IMR-90 (cell line): Measurements from ENCODE around the gene TPX2. TPM values are rescaled to one million over a fixed set of nuclear protein-coding genes. Genes with fewer than 3 reads are reported as not detected.

ENCODE experiments used
- ATAC-seq: fragments of 200-7000 bp; cut with Tn5 transposase; 2 replicates; pipeline ENCODE4 v1.9.1; 2020; ENCODE audit warnings: low read depth, mild to moderate bottlenecking, moderate library complexity
- BruUV-seq: library from RNA; stranded (reverse); fragments of 400-500 nt; replicated peaks from 2 replicates; lab custom pipeline; 2021; lab: Mats Ljungman, UMichigan
- CTCF ChIA-PET: fragments of 300-600 bp; formaldehyde crosslinking; extraction: SDS; loops from one replicate; lab custom pipeline; 2021; ENCODE audit warnings: antibody characterized with exemption; lab: Yijun Ruan, JAX
- POLR2A ChIA-PET: fragments of 300-600 bp; sonication (Branson Sonifier 250); formaldehyde crosslinking; loops from one replicate; lab custom pipeline; 2022; ENCODE audit warnings: antibody characterized with exemption; ENCODE audit not compliant: unreplicated experiment; lab: Charles Lee
- DNase-seq: peaks from one replicate; pipeline ENCODE4 v3.0.0; 2013
- H2AFZ ChIP-seq: replicated peaks from 2 replicates; pipeline ENCODE3; 2013; ENCODE audit warnings: low read length, mild to moderate bottlenecking; ENCODE audit not compliant: poor library complexity
- H2AK5ac ChIP-seq: 2 replicates; pipeline ENCODE4 v1.6.1; 2013; ENCODE audit warnings: low read depth, low read length, inconsistent platforms
- H2AK9ac ChIP-seq: replicated peaks from 2 replicates; pipeline ENCODE3; 2013; ENCODE audit warnings: mild to moderate bottlenecking, low read depth, low read length, moderate library complexity; ENCODE audit not compliant: poor library complexity
- H2BK120ac ChIP-seq: 2 replicates; pipeline ENCODE4 v1.6.1; 2013; ENCODE audit warnings: low read depth, low read length, inconsistent platforms
- H2BK15ac ChIP-seq: 3 replicates; pipeline ENCODE4 v1.6.1; 2013; ENCODE audit warnings: low read depth, low read length, inconsistent platforms
- H2BK20ac ChIP-seq: 2 replicates; pipeline ENCODE4 v1.6.1; 2013; ENCODE audit warnings: low read depth, mild to moderate bottlenecking, inconsistent platforms, low read length, moderate library complexity
- H2BK5ac ChIP-seq: 2 replicates; pipeline ENCODE4 v1.6.1; 2013; ENCODE audit warnings: mild to moderate bottlenecking, low read depth, low read length, inconsistent platforms; ENCODE audit not compliant: poor library complexity, severe bottlenecking
- H3K14ac ChIP-seq: replicated peaks from 2 replicates; pipeline ENCODE4 v1.6.1; 2013; ENCODE audit warnings: low read depth, low read length, inconsistent platforms
- H3K18ac ChIP-seq: 2 replicates; pipeline ENCODE4 v1.6.1; 2013; ENCODE audit warnings: low read depth, low read length, control low read depth
- H3K23ac ChIP-seq: 2 replicates; pipeline ENCODE4 v1.6.1; 2013; ENCODE audit warnings: low read depth, low read length, inconsistent platforms
- H3K27ac ChIP-seq: 2 replicates; pipeline ENCODE4 v1.5.1; 2013; ENCODE audit warnings: mild to moderate bottlenecking, control low read depth, low read length; ENCODE audit not compliant: insufficient read depth
- H3K27me3 ChIP-seq: 2 replicates; pipeline ENCODE4 v1.6.1; 2013; ENCODE audit warnings: low read length; ENCODE audit not compliant: control insufficient read depth, insufficient read depth
- H3K36me3 ChIP-seq: 2 replicates; pipeline ENCODE4 v1.6.1; 2013; ENCODE audit warnings: low read length, mixed read lengths; ENCODE audit not compliant: control insufficient read depth, insufficient read depth
- H3K4ac ChIP-seq: 2 replicates; pipeline ENCODE4 v1.6.1; 2013; ENCODE audit warnings: low read depth, low read length, inconsistent platforms
- H3K4me1 ChIP-seq: 2 replicates; pipeline ENCODE4 v1.6.1; 2013; ENCODE audit warnings: low read length, mixed read lengths; ENCODE audit not compliant: control insufficient read depth, insufficient read depth
- H3K4me2 ChIP-seq: 2 replicates; pipeline ENCODE4 v1.6.1; 2013; ENCODE audit warnings: low read depth, mild to moderate bottlenecking, control low read depth, low read length, moderate library complexity
- H3K4me3 ChIP-seq: 2 replicates; pipeline ENCODE4 v1.5.1; 2013; ENCODE audit warnings: low read depth, mild to moderate bottlenecking, control low read depth, low read length, moderate library complexity; ENCODE audit not compliant: insufficient read depth
- H3K56ac ChIP-seq: 2 replicates; pipeline ENCODE4 v1.6.1; 2013; ENCODE audit warnings: low read length, inconsistent platforms; ENCODE audit not compliant: insufficient read depth; ENCODE audit errors: extremely low read depth
- H3K79me1 ChIP-seq, 2 experiments: 2 replicates each; pipeline ENCODE4 v1.6.1; 2013; ENCODE audit warnings: low read length in 2 of 2, inconsistent platforms in 1 of 2, low read depth in 1 of 2
- H3K9ac ChIP-seq: 2 replicates; pipeline ENCODE4 v1.6.1; 2013; ENCODE audit warnings: low read depth, low read length, control low read depth
- H3K9me1 ChIP-seq: 2 replicates; pipeline ENCODE4 v1.6.1; 2013; ENCODE audit warnings: low read length, inconsistent platforms; ENCODE audit not compliant: insufficient read depth
- H3K9me3 ChIP-seq: 2 replicates; pipeline ENCODE4 v1.6.1; 2013; ENCODE audit warnings: low read length; ENCODE audit not compliant: control insufficient read depth, insufficient read depth
- H4K20me1 ChIP-seq: 2 replicates; pipeline ENCODE4 v1.6.1; 2013; ENCODE audit warnings: low read length, inconsistent platforms; ENCODE audit not compliant: insufficient read depth
- H4K5ac ChIP-seq: 2 replicates; pipeline ENCODE4 v1.6.1; 2013; ENCODE audit warnings: mild to moderate bottlenecking, low read depth, low read length, control low read depth
- H4K8ac ChIP-seq, 2 experiments: 2 replicates each; pipeline ENCODE4 v1.6.1; 2013; ENCODE audit warnings: low read depth in 2 of 2, low read length in 2 of 2, control low read depth in 1 of 2, inconsistent platforms in 1 of 2
- H4K91ac ChIP-seq: 2 replicates; pipeline ENCODE4 v1.6.1; 2013; ENCODE audit warnings: low read depth, low read length, inconsistent platforms; ENCODE audit not compliant: insufficient read depth
- BHLHE40 ChIP-seq: fragments of 150-350 bp; IDR thresholded peaks from 2 replicates; pipeline ENCODE4 v1.6.1; 2016; ENCODE audit warnings: mild to moderate bottlenecking, low read depth, low read length
- CEBPB ChIP-seq: IDR thresholded peaks from 2 replicates; pipeline ENCODE4 v1.6.1; 2012; ENCODE audit warnings: low read depth, low read length, improper control_type of control experiment
- CHD1 ChIP-seq: IDR thresholded peaks from 2 replicates; pipeline ENCODE4 v1.6.1; 2012; ENCODE audit warnings: low read depth, low read length, improper control_type of control experiment
- CTCF ChIP-seq: conservative IDR thresholded peaks from 2 replicates; pipeline ENCODE4 v1.5.1; 2012; ENCODE audit warnings: mild to moderate bottlenecking, low read depth, low read length, improper control_type of control experiment
- ELK1 ChIP-seq: fragments of 150-350 bp; IDR thresholded peaks from 2 replicates; pipeline ENCODE4 v1.6.1; 2016; ENCODE audit warnings: low read depth, mild to moderate bottlenecking, low read length, moderate library complexity, borderline replicate concordance
- FOS ChIP-seq: fragments of 150-350 bp; IDR thresholded peaks from 2 replicates; pipeline ENCODE4 v1.6.1; 2016; ENCODE audit warnings: low read depth, low read length
- MAFK ChIP-seq: IDR thresholded peaks from 2 replicates; pipeline ENCODE4 v1.6.1; 2012; ENCODE audit warnings: low read depth, low read length, improper control_type of control experiment
- MAZ ChIP-seq: IDR thresholded peaks from 2 replicates; pipeline ENCODE4 v1.6.1; 2012; ENCODE audit warnings: low read depth, mild to moderate bottlenecking, low read length, improper control_type of control experiment, moderate library complexity, borderline replicate concordance
- MXI1 ChIP-seq: IDR thresholded peaks from 2 replicates; pipeline ENCODE4 v1.6.1; 2012; ENCODE audit warnings: low read depth, mild to moderate bottlenecking, low read length, moderate library complexity, borderline replicate concordance
- NFE2L2 ChIP-seq: fragments of 150-350 bp; IDR thresholded peaks from 2 replicates; pipeline ENCODE4 v1.6.1; 2016; ENCODE audit warnings: low read depth, mild to moderate bottlenecking, low read length
- POLR2A ChIP-seq: IDR thresholded peaks from 2 replicates; pipeline ENCODE4 v1.6.1; 2012; ENCODE audit warnings: mild to moderate bottlenecking, low read depth, low read length
- RAD21 ChIP-seq: IDR thresholded peaks from 2 replicates; pipeline ENCODE4 v1.6.1; 2012; ENCODE audit warnings: low read length, improper control_type of control experiment
- RCOR1 ChIP-seq: IDR thresholded peaks from 2 replicates; pipeline ENCODE4 v1.6.1; 2012; ENCODE audit warnings: mild to moderate bottlenecking, low read length, improper control_type of control experiment; ENCODE audit not compliant: insufficient replicate concordance
- RFX5 ChIP-seq: IDR thresholded peaks from 2 replicates; pipeline ENCODE4 v1.8.0; 2012; ENCODE audit warnings: low read depth, mild to moderate bottlenecking, low read length, moderate library complexity
- SMC3 ChIP-seq: fragments of 150-350 bp; IDR thresholded peaks from 2 replicates; pipeline ENCODE4 v1.6.1; 2016; ENCODE audit warnings: low read depth, mild to moderate bottlenecking, antibody characterized with exemption, low read length, moderate library complexity
- USF2 ChIP-seq: fragments of 150-350 bp; IDR thresholded peaks from 2 replicates; pipeline ENCODE4 v1.6.1; 2017; ENCODE audit warnings: mild to moderate bottlenecking, antibody characterized with exemption, low read length, low read depth
- WGBS, 2 experiments: methylation state at CpG; one replicate each; pipeline versions ENCODE4 v1.1.5 to v1.1.7; 2013; ENCODE audit warnings: missing lambda C conversion rate in 2 of 2; ENCODE audit not compliant: insufficient read length in 1 of 2; ENCODE audit errors: extremely low coverage in 2 of 2; 5-methylcytosine and 5-hydroxymethylcytosine counted together
- dilution Hi-C: fragments of 300-500 bp; cut with HindIII; formaldehyde crosslinking; loops from one replicate; pipeline ENCODE4 v1.14.3; 2018; ENCODE audit warnings: low sequenced_read_pairs; ENCODE audit not compliant: unreplicated experiment
- in situ Hi-C: fragments of 300-500 bp; cut with MboI; formaldehyde crosslinking; loops from 3 replicates; pipeline ENCODE4 v1.14.3; 2019; ENCODE audit warnings: low sequenced_read_pairs, inconsistent platforms, mixed read lengths
- intact Hi-C: fragments of 100-400 bp; cut with micrococcal nuclease; formaldehyde crosslinking; loops from 2 replicates; pipeline ENCODE4 v1.10.0; 2022
- polyA plus RNA-seq, 3 experiments: library from polyadenylated mRNA; depleted of rRNA; stranded (reverse); fragments of >200 nt; gene quantifications; 2 replicates each; pipeline ENCODE4 v1.2.3, GENCODE V29; 2012; ENCODE audit warnings: low replicate concordance in 1 of 3
- total RNA-seq: library from RNA; depleted of rRNA; stranded (reverse); fragments of >200 nt; gene quantifications from 2 replicates; pipeline ENCODE4 v1.2.3, GENCODE V29; 2012

TPX2 gene
- total and polyA plus RNA-seq, 2 of the 4 experiments (the other 2 are of a cell fraction), result 28.5 to 72.2 TPM

GRCh38 chr20:31818376-31818908 is 79.4 kb downstream of the TPX2 start:
- Histone ChIP-seq H3K9me1 (no peaks in the 10 kb centered on the region; the same call in 1 of the 2 replicates), H3K27me3 (no peaks in the 10 kb centered on the region), H3K23ac (no peak overlapping the region), H3K18ac (no peak overlapping the region), H3K36me3 (no peaks in the 10 kb centered on the region), H2AFZ (no peak overlapping the region), H2AK5ac (no peak overlapping the region), H3K9ac (no peak overlapping the region), H3K4me2 (no peak overlapping the region), H3K4me1 (peaks cover 3% of the 10 kb centered on the region; the same call in 1 of the 2 replicates), H2BK15ac (no peak overlapping the region), H3K79me1 (no peaks in the 10 kb centered on the region), H4K5ac (no peak overlapping the region), H2AK9ac (peak overlapping the region; percentile 71), H3K27ac (no peak overlapping the region), H3K56ac (no peak overlapping the region), H2BK120ac (no peak overlapping the region), H3K14ac (no peak overlapping the region), H4K8ac (no peak overlapping the region), H4K91ac (no peak overlapping the region), H3K4ac (no peak overlapping the region), H2BK5ac (no peak overlapping the region), H3K9me3 (no peaks in the 10 kb centered on the region), H4K20me1 (no peaks in the 10 kb centered on the region), H2BK20ac (no peak overlapping the region), H3K4me3 (no peak overlapping the region)
- dilution Hi-C loops, result no loop called here
- ChIA-PET POLR2A (no interaction called here), CTCF (no interaction called here)
- in situ Hi-C loops, result no loop called here
- ATAC-seq (no peak), DNase-seq (no peak)
- WGBS, 2 experiments, result 100% methylated on average over 1 of the region's 8 CpGs; no CpG with 5 or more reads in 1 of the 2 experiments
- TF ChIP-seq SMC3, result no peak
- no peak for TF ChIP-seq MXI1
- TF ChIP-seq CEBPB, result no peak
- TF ChIP-seq RCOR1, result no peak
- TF ChIP-seq NFE2L2, result no peak
- no peak for TF ChIP-seq USF2
- TF ChIP-seq CHD1, result no peak
- TF ChIP-seq BHLHE40, result no peak
- no peak for TF ChIP-seq MAFK
- TF ChIP-seq RFX5, result no peak
- no peak for TF ChIP-seq MAZ
- no peak for TF ChIP-seq FOS
- no peak for TF ChIP-seq ELK1
- no peak for TF ChIP-seq RAD21
- no peak for TF ChIP-seq POLR2A
- TF ChIP-seq CTCF, result no peak
- intact Hi-C loops, result no loop called here
- BruUV-seq, result no TSS peak
